Measurements from ENCODE around the gene OR2A7. TPM values are rescaled to one million over a fixed set of nuclear protein-coding genes. Genes with fewer than 3 reads are reported as not detected.
"Not testable (repeated sequence)": the region's sequence is repeated elsewhere in the genome, so short reads cannot be mapped to it uniquely, and the experiment has no call there.

OR2A7 gene
- total RNA-seq, 2 experiments from 2014 or later = 1.0 to 1.2 TPM

DNA sequence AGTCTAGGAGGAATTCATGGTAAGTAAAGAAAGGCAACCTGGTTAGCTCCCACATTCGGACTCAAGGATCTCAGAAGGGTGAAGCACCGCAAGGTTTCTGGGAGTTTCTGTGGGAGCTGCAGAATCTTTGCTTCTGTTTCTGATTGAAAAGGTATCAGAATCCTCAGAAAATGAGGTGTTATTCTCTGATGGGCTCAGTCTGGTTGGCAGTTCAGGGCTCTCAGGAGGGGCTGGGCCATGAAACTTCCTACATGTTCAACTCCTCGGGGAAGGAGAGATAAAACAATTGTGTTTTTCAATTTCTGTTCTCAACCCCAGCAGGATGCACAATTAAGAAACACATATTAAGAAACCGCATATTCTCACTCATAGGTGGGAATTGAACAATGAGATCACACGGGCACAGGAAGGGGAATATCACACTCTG lies 9.1 kb downstream of the OR2A7 start:
- POLR2A ChIA-PET = no interaction called here
- CTCF ChIA-PET = no interaction called here

DNA sequence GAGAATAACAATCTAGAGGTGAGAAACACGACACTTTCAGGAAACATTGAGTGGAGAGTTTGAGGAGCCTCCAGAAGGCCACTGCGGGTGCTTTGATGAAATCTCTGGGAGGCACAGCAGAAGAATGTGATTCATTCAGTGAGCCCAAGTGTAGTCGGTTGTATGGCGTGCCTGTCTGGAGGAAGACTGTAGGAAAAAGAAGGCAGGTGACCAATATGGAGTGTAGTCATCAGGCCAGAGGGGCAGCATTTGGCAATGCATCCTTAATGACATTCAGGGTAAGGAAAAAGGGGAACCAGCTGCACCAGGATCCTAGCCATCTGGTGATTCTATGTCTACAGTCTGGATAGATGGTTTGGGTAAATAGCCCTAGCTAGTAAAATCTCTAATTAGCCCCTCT lies 12.3 kb downstream of the OR2A7 start:
- CTCF ChIA-PET, POLR2A ChIA-PET: not testable (repeated sequence)

DNA sequence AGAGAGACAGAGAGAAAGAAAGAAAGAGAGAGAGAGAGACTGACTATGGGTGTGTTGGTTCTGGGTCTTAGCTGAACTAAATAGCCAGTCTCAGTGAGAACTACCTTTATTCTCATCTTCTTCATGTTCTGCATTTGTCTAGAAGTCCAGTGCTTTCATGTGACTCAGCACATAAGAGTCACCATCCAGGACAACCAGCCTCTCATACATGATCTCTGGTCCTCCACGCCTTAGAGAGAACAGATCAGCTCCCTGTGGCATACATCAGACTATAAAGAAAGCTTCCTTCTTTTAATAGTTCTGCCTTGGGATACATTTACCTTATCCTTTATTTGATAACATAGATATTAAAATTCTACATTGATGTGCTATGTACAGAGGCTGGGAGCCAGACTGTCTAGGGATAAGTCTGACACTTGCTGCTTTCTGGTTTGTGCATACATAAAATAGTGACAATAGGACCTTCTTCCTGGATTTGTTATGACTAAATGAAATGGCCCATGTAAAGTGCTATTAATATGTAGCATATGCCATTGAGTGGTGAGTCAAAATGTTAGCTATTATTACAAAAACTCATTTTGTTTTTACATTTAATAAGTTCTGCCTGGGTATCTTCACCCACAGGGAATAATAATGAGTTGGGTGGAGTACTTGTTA lies 16.8 kb downstream of the OR2A7 start:
- CTCF ChIA-PET, POLR2A ChIA-PET: not testable (repeated sequence)

DNA sequence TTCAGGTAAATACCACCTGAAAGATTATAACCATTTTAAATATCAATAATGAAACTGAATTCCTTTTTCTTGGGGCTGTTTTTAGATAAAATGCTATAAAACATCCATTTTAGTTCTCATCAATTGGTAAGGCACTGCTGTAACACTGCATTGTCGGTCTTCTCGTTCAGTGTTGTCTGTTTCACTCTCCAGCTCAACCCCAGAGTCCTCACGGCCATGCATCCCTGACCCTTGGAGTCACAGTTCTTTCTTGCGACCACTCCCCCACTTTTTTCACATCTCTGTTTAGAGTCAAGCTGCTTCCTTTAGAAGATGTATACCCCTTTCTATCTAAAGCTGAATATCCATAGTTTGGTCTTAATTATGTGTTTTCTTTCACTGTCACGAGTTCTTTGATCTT lies 17.6 kb downstream of the OR2A7 start:
- POLR2A ChIA-PET = not testable (repeated sequence)

DNA sequence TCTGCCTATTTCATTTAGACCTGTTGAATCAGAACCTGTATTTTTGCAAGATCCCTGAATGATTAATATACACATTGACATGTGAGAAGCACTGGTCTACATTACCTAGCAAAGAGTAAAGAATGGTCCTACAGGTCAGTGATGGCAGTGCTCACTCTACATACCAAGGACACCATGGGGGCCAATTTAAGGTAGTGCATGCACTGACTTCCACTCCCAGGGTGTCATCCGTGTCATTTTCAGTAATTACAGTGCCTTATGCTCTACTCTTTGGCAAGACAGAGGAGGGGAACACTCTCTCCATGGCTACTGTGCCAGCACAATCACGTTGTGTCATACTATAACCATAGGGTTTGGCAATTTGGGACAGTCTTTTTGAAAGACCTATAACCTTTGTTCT lies 19.2 kb downstream of the OR2A7 start:
- POLR2A ChIA-PET, CTCF ChIA-PET: not testable (repeated sequence)

More for the DNA sequence above, 17.6 kb downstream of the OR2A7 start:
- CTCF ChIA-PET = not testable (repeated sequence)

DNA sequence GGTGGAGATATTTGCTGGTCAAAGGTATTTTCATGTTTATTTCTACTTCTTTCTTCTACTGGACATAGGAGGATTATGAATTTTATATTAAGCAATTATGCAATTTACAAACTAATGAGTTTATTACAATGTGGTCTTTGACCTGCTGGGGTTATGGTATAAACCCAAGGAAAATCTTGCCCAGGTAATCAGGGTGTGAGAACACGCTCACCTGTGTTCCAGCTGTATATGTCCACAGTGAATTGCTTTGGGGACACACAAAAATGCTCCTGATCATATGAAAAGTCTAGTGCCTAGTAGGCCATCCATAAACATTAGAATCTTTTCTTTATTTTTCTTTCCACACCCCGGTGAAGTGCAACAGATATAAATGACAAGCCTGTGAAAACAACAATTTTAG lies 25.2 kb downstream of the OR2A7 start, which contains the start of gene OR2A42:
Gene OR2A42, minus strand, starts transcription at position 241 of the 400 bp plus-strand sequence. CDS start 6,762 bp downstream, outside the sequence.
- POLR2A ChIA-PET, CTCF ChIA-PET: not testable (repeated sequence)

DNA sequence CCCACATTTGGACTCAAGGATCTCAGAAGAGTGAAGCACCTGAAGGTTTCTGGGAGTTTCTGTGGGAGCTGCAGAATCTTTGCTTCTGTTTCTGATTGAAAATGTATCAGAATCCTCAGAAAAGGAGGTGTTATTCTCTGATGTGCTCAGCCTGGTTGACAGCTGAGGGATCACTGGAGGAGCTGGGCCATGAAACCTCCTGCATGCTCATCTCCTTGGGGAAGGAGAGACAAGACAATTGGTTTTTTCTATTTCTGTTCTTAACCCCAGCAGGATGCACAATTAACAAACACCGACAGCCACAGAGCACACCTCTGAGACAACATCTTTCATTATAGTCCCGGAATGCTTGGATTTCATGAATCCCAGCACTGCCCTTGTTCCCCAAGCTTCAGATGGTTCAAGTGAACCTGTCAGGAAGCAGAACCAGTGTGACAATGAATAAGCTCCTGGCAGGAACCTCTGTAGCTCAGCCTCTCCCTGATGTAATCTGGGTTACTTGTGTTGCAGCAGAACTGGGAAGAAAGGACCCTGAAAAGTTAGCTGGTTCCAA lies 26.0 kb downstream of the OR2A7 start:
- POLR2A ChIA-PET, CTCF ChIA-PET: not testable (repeated sequence)

DNA sequence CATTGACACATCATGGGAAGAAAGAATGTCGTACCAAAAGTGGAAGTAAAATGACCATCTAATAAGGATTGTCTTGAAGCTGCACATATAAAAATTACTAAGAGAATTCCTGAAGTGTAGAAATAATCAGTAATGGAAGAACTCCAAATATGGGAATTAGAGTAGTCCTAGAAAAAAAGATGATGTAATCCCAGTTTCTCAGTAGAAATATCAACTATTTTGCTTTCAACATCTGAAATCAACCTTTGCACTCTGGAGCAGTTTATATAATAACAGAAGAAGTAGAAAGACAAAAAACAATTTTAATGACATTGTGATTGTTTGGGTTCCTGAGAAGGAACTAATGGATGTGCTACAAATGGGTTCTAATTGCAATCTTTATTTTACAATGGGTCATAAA lies 31.6 kb downstream of the OR2A7 start:
- CTCF ChIA-PET = not testable (repeated sequence)

DNA sequence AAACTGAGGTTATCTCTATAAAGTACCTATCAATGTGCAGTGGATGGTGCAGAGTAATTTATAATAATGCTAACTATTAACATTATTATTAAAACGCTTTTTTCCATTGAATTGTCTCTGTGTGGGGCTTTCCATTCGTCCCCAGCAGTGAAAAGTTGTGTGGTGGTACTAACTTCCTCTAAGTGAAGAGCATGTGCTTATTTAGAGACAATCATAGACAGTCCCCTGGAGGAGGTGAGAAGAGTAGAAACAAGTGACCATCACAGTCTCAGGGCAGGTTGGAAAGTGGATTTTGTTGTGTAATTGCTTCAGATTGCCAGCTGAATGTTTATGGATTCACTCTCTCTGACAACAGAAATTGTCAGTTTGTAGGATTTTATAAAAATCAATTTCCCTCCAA lies 33.6 kb downstream of the OR2A7 start:
- CTCF ChIA-PET, POLR2A ChIA-PET: not testable (repeated sequence)

More for the DNA sequence above, 31.6 kb downstream of the OR2A7 start:
- POLR2A ChIA-PET = not testable (repeated sequence)

DNA sequence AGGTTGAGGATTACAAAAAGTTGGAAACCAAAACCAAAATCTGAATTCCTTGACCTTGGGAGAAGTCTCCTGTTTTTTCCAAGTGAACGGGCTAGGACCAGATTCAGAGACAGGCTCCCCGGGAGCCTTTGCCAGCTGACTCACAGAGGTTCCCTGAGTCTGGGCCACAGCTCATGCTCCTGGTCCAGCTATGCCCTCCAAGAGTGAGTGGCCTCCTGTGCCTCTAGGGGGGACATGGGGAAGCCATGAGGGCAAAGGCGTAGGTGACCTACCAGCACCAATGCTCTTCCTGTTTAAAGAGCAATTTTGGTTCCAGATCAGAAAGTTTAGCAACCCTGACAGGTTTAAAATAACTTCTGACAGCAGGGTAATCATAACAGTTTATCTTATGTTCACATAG lies 35.8 kb downstream of the OR2A7 start:
- CTCF ChIA-PET, POLR2A ChIA-PET: not testable (repeated sequence)

DNA sequence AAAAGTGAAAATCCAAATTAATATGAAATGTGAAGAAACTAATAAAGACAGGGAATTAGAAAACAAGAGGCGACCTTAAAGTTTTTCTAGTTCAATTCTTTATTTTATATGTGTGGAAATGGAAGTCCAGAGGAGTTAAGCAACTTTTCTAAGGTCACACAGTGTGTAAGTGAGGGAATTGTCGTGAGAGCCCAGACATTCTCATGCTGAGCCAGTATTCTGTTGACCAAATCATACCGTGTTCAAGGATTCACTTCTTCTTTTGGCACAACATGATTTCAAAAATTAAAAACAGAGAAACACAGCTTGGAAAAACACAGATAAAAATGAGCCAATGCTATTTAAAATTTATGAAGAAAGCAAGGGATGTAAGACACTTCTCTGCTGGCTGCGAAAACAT lies 37.7 kb downstream of the OR2A7 start:
- CTCF ChIA-PET, POLR2A ChIA-PET: not testable (repeated sequence)

DNA sequence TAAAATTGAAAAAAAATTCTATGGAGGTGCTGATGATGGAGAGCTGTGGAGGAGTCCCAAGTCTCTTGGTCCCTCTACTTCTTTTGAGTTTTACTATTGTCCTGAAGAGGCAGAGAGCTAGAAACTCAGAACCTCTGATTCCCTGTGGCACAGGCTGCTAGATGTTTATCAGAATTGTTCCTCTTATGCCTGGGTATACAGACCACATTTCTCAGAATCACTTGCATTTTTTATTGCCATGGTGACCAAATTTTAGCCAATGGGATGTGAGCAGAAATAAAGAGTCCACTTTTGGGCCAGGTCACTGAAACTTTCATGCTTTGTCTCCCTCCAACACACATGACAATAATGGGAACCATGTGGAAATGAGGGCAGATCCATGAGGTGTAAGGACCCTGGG lies 40.9 kb downstream of the OR2A7 start:
- CTCF ChIA-PET, POLR2A ChIA-PET: not testable (repeated sequence)

DNA sequence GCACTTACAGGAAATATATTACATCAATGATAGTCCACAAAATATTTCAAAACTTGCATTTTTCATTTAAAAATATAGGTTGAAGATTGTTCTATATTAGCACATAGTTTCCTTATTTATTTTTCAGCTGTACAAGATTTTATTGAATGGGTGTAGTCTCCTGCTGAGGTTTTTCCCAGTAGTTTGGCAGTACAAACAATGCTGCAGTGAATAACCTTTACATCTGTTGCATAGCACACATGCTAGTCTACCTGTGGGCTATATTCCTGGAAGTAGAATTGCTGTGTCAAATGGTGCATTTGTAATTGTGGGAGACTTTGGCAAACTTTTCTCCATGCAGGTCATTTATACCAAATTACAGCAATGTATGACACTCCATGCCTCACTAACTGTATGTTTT lies 44.1 kb downstream of the OR2A7 start:
- POLR2A ChIA-PET = not testable (repeated sequence)

DNA sequence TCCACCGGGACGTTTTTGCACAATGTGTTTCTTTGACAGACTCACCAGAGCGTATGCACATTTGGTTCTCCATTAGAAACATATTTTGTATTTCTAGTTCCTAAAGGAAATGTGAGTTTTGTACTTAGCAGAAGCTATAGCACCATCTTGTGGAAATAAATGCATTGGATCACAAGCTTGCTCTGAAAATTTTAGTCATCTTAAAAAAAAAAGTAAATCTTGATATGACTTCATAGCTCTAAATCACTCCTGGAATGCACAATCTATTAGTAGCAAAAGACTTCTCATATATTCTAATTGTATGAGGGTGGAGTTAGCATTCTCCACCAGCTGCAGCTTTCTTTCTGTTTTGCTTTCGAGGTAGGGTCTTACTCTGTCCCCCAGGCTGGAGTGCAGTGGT lies 45.4 kb downstream of the OR2A7 start:
- CTCF ChIA-PET, POLR2A ChIA-PET: not testable (repeated sequence)

More for the DNA sequence above, 44.1 kb downstream of the OR2A7 start:
- CTCF ChIA-PET = not testable (repeated sequence)

DNA sequence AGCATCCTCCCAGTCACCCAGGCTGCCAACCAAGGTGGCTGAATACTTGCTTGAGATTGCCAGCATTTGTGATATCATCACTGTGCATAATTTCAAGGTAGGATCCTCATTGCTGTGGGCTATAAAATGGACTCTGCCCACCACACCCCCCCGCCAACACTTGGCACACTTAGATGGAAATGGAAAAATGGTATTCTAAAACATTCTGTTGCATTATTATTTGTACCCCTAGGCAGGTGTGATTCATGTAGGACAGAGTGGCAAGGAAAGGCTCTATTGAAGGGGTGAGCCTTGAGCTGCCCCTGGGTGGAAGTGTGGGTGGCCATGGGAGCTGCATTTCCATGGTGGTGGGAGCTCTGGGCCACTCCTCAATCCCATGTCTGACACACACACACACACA lies 46.0 kb downstream of the OR2A7 start:
- CTCF ChIA-PET, POLR2A ChIA-PET: not testable (repeated sequence)

DNA sequence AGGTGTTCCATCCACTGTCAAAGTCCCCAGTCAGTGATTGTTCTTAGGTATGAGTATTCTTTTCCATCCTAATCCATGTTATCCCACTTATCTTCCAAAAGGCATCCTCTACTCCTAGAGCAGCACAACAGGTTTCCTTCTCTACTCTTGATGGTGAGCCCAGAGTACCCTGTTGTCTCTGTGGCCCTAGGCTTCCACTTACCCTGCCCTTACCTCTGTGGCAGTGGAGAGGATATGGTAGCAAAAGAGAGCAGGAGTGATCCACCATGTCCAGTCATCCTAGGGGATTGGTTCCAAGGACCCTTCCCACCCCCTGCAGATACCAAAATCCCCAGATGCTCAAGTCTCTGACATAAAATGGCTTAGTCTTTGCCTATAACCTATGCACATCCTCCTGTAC lies 47.4 kb downstream of the OR2A7 start:
- POLR2A ChIA-PET, CTCF ChIA-PET: not testable (repeated sequence)

Other genes starting within 250 kb of the OR2A7 start
- gene OR2A5, start 215.8 kb downstream of the OR2A7 start, total RNA-seq = not detected
- not detected for gene OR2A25, start 195.0 kb downstream of the OR2A7 start, total RNA-seq
- gene OR2A12, start 178.5 kb downstream of the OR2A7 start, total RNA-seq = not detected
- not detected for gene OR2A2, start 155.2 kb downstream of the OR2A7 start, total RNA-seq
- gene OR2A14, start 141.6 kb downstream of the OR2A7 start, total RNA-seq = not detected
- 1 to 10 TPM; 1.2 to 2.0 TPM for gene CTAGE4, start 81.3 kb downstream of the OR2A7 start, total RNA-seq
- gene ARHGEF35, start 69.0 kb downstream of the OR2A7 start, total RNA-seq = 1 to 10 TPM; 4.8 to 4.9 TPM
- not detected for gene OR2A42, start 25.2 kb downstream of the OR2A7 start, total RNA-seq
- under 1 TPM in 1 of 2 experiments, not detected in 1; 0.78 TPM for gene CTAGE8, start 4.5 kb upstream of the OR2A7 start, total RNA-seq
- gene OR2A1, start 47.6 kb upstream of the OR2A7 start, total RNA-seq = not detected
- gene ARHGEF5, start 90.6 kb upstream of the OR2A7 start, total RNA-seq = 1 to 10 TPM; 8.7 to 9.9 TPM
- gene NOBOX, start 138.9 kb upstream of the OR2A7 start, total RNA-seq = not detected